ENCODE results near the gene GABARAP. TPM values are rescaled to one million over a fixed set of nuclear protein-coding genes. Genes with fewer than 3 reads are reported as not detected.

GABARAP gene
- polyA plus RNA-seq, 1 of the 3 experiments (the other 2 are of a cell fraction), result 585 TPM

GRCh38 chr17:7248796-7249195, 6.5 kb upstream of the GABARAP start:
- POLR2A ChIA-PET, result interaction anchor here (0.9 kb wide), 1 partner anchor 9 kb away, joined by 3 read pairs; no protein-coding TSS in a partner anchor

GRCh38 chr17:7246779-7247178, 4.5 kb upstream of the GABARAP start:
- Histone ChIP-seq H3K4me2 (no peak overlapping the region), H3K9ac (no peak overlapping the region), H3K9me3 (no peaks in the 10 kb centered on the region), H3K79me2 (ENCODE audit: insufficient read depth) (peaks cover 61% of the 10 kb centered on the region), H3K4me1 (ENCODE audit: control insufficient read depth in 1 of 2, insufficient read depth in 2 of 2, low read depth in 1 of 2, low read length in 1 of 2) (peaks cover 6 to 24% of the 10 kb centered on the region in 2 experiments; a peak in 3 of 4 replicates), H3F3A (replicated peaks; ENCODE audit: insufficient read depth) (peaks cover 23% of the 10 kb centered on the region), H2AFZ (ENCODE audit: low read depth) (no peak overlapping the region), H3K9me2 (no peaks in the 10 kb centered on the region), H3K36me3 (replicated peaks in 1 of 2; ENCODE audit: control insufficient read depth in 1 of 2, insufficient read depth in 2 of 2, low read length in 1 of 2) (peaks cover 18 to 31% of the 10 kb centered on the region in 2 experiments), H3K27ac (ENCODE audit: low read depth in 2 of 2, low read length in 1 of 2) (no peak overlapping the region), H3K27me3 (ENCODE audit: insufficient read depth) (no peaks in the 10 kb centered on the region), H4K20me1 (ENCODE audit: insufficient read depth) (no peaks in the 10 kb centered on the region), H3K4me3 (ENCODE audit: low read depth in 2 of 2, low read length in 1 of 2) (no peak overlapping the region)
- ChIA-PET POLR2A (no interaction called here), CTCF (interaction anchor here (1.0 to 1.3 kb wide), 2 partner anchors 33 to 49 kb away, joined by 5 read pairs; no protein-coding TSS in a partner anchor)
- 91% methylated on average over 3 of the region's 5 CpGs for WGBS (ENCODE audit: low lambda C conversion rate)
- no peak for DNase-seq
- TF ChIP-seq MAX (IDR thresholded peaks at IDR 0.05; ENCODE audit: low read depth) (no peak), TEAD4 (IDR thresholded peaks at IDR 0.05; ENCODE audit: borderline replicate concordance, insufficient read depth) (no peak), RAD21 (IDR thresholded peaks at IDR 0.05; ENCODE audit: low read length) (no peak), MEF2A (IDR thresholded peaks at IDR 0.05; ENCODE audit: borderline replicate concordance, low read depth) (no peak), GATA2 (CRISPR knock-in tag; IDR thresholded peaks at IDR 0.05) (no peak), ZBTB33 (IDR thresholded peaks at IDR 0.05; ENCODE audit: borderline replicate concordance, low read depth) (no peak), FOXM1 (IDR thresholded peaks at IDR 0.05; ENCODE audit: low read depth) (no peak), USF2 (IDR thresholded peaks at IDR 0.05; ENCODE audit: borderline replicate concordance, low read depth, low read length) (no peak), FOXJ3 (CRISPR knock-in tag; IDR thresholded peaks at IDR 0.05) (no peak), TAF1 (IDR thresholded peaks at IDR 0.05; ENCODE audit: borderline replicate concordance, low read depth, low read length) (no peak), PBX3 (IDR thresholded peaks at IDR 0.05) (no peak), POLR2AphosphoS5 (IDR thresholded peaks at IDR 0.05; ENCODE audit: low read depth, low read length) (no peak), CHD2 (IDR thresholded peaks at IDR 0.05; ENCODE audit: low read length, partially characterized antibody) (no peak), GABPA (IDR thresholded peaks at IDR 0.05; ENCODE audit: low read depth) (no peak)

More at GRCh38 chr17:7248796-7249195, 6.5 kb upstream of the GABARAP start:
- H3K9ac ChIP-seq, result no peak overlapping the region
- H3K27ac ChIP-seq (ENCODE audit: low read depth in 2 of 2, low read length in 1 of 2), result no peak overlapping the region; a peak in 1 of 4 replicates
- WGBS (ENCODE audit: low lambda C conversion rate), result 95% methylated on average over 4 of the region's 4 CpGs
- H4K20me1 ChIP-seq (ENCODE audit: insufficient read depth), result no peaks in the 10 kb centered on the region
- peaks cover 27% of the 10 kb centered on the region for H3F3A ChIP-seq (replicated peaks; ENCODE audit: insufficient read depth)
- DNase-seq, result no peak
- peaks cover 18 to 26% of the 10 kb centered on the region in 2 experiments for H3K36me3 ChIP-seq (replicated peaks in 1 of 2; ENCODE audit: control insufficient read depth in 1 of 2, insufficient read depth in 2 of 2, low read length in 1 of 2)
- H3K4me3 ChIP-seq (ENCODE audit: low read depth in 2 of 2, low read length in 1 of 2), result no peak overlapping the region
- peaks cover 64% of the 10 kb centered on the region for H3K79me2 ChIP-seq (ENCODE audit: insufficient read depth)
- TF ChIP-seq GABPA (IDR thresholded peaks at IDR 0.05; ENCODE audit: low read depth) (no peak), CTCF (IDR thresholded peaks at IDR 0.05) (no peak), MAX (IDR thresholded peaks at IDR 0.05; ENCODE audit: low read depth) (no peak), ELF1 (IDR thresholded peaks at IDR 0.05) (no peak), GATA2 (CRISPR knock-in tag; IDR thresholded peaks at IDR 0.05) (no peak), NRF1 (IDR thresholded peaks at IDR 0.05; ENCODE audit: low read depth, low read length) (no peak), MXI1 (IDR thresholded peaks at IDR 0.05; ENCODE audit: low read depth, low read length) (no peak), YY1 (IDR thresholded peaks at IDR 0.05; ENCODE audit: low read depth) (no peak), FOXM1 (IDR thresholded peaks at IDR 0.05; ENCODE audit: low read depth) (no peak)
- no peaks in the 10 kb centered on the region for H3K9me2 ChIP-seq
- H3K4me1 ChIP-seq (ENCODE audit: control insufficient read depth in 1 of 2, insufficient read depth in 2 of 2, low read depth in 1 of 2, low read length in 1 of 2), result peaks cover 9 to 23% of the 10 kb centered on the region in 2 experiments; a peak in 3 of 4 replicates
- H3K9me3 ChIP-seq, result no peaks in the 10 kb centered on the region
- no peak overlapping the region for H2AFZ ChIP-seq (ENCODE audit: low read depth)
- peak overlapping the region; percentile 95; the same call in 1 of the 2 replicates for H3K4me2 ChIP-seq
- H3K27me3 ChIP-seq (ENCODE audit: insufficient read depth), result no peaks in the 10 kb centered on the region
- CTCF ChIA-PET, result interaction anchor here (0.7 to 1.5 kb wide), 3 partner anchors 47 to 664 kb away, joined by 3 to 6 read pairs (median 3); no protein-coding TSS in a partner anchor
